Epithelial cell of prostate (primary cell): Measurements from ENCODE around the gene PXDN.
A peak's percentile ranks its signal among the peaks of the same experiment; 100 is the strongest.
"Not testable (repeated sequence)": the region's sequence is repeated elsewhere in the genome, so short reads cannot be mapped to it uniquely, and the experiment has no call there.

Experiments used
- DNase-seq: peaks from one replicate; pipeline ENCODE4 v3.0.0-alpha.2; 2011; ENCODE audit warnings: low read depth, low spot score
- H3K27ac ChIP-seq: fragments of 450-650 bp; 2 replicates; pipeline ENCODE4 v1.5.1; 2017; ENCODE audit warnings: mild to moderate bottlenecking

The PXDN gene

DNA sequence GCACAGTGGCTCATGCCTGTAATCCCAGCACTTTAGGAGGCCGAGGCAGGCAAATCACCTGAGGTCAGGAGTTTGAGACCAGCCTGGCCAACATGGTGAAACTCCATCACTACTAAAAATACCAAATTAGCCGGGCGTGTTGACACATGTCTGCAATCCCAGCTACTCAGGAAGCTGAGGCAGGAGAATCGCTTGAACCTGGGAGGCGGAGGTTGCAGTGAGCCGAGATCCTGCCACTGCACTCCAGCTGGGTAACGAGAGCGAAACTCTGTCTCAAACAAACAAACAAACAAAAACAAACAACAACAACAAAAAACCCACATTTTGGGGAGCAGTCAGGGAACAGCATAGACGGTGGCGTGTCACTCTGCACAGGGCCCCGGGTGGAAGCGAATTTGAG lies 12.8 kb upstream of the PXDN start:
- not testable (repeated sequence) for DNase-seq, H3K27ac ChIP-seq

DNA sequence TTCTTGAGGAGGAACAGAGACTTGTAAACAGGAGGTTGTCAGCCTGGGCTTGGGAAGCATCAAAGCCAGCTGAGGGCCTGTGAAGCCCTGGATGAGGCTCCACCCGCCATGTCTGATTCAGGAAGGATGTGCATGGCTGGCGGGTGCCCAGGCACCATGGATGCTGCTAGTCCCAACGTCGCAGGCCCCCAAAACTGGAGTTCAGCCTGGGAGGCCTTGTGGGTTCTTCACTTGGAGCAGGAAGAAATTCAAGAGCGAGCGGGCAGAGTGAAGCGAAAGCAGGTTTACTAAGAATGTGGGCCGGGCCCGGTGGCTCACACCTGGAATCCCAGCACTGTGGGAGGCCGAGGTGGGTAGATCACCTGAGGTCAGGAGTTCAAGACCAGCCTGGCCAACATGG lies 12.1 kb upstream of the PXDN start:
- DNase-seq, result no peak
- H3K27ac ChIP-seq, result no peak overlapping the region

- DNase-seq, result no peak
- no peak overlapping the region for H3K27ac ChIP-seq
These were observed 11.3 kb upstream of the PXDN start for GRCh38 chr2:1755436-1756191.

- H3K27ac ChIP-seq, result no peak overlapping the region
- no peak for DNase-seq
These were observed 10.3 kb upstream of the PXDN start for GRCh38 chr2:1754461-1755170.

- no peak for DNase-seq
- no peak overlapping the region for H3K27ac ChIP-seq
These were observed 9.7 kb upstream of the PXDN start for GRCh38 chr2:1754046-1754445.

GRCh38 chr2:1752751-1753150 lies 8.4 kb upstream of the PXDN start:
- H3K27ac ChIP-seq, result no peak overlapping the region
- no peak for DNase-seq

DNA sequence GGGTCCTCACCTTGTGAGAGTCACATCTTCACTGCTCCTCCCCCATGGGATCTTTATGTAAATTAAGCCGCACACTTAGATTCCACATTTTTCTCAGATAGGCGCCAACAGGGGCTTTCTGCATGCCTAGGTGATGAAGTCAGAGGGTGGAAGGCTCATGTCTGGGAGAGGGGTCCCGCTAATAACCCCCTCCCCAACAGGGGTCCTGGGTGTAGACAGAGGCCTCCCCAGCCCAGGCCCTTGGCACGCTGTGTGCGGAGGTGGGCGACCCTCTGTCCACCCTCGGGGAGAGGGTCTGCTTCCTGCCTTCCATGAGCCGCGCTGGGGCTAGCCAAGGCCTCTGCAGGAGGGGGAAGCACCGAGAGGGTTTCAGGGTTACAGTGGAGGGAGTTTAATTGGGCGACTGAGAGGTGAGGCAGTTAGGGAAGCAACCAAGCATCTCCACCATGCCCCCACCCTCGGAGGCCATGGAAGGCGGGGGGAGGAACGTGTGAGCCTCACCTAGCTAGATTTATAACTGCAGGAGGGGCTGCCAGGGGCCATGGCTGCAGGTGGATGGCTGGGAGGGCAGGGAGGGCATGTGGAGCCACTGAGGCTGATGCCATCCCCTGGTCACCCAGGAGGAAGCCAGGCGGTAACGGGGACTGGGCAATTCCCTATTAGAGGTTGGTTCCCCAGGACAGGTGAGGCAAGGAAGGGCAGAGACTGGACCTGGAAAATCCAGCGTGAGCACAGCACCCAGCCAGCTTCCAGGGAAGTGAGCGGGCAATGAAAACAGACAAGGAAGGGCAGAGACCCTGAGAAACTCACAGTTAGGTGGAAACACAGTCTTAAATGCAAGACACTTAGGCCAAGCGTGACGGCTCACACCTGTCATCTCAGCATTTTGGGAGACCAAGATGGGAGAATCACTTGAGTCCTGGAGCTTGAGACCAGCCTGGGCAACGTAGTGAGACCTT lies 7.7 kb upstream of the PXDN start:
- DNase-seq, result no peak
- H3K27ac ChIP-seq, result no peak overlapping the region

DNA sequence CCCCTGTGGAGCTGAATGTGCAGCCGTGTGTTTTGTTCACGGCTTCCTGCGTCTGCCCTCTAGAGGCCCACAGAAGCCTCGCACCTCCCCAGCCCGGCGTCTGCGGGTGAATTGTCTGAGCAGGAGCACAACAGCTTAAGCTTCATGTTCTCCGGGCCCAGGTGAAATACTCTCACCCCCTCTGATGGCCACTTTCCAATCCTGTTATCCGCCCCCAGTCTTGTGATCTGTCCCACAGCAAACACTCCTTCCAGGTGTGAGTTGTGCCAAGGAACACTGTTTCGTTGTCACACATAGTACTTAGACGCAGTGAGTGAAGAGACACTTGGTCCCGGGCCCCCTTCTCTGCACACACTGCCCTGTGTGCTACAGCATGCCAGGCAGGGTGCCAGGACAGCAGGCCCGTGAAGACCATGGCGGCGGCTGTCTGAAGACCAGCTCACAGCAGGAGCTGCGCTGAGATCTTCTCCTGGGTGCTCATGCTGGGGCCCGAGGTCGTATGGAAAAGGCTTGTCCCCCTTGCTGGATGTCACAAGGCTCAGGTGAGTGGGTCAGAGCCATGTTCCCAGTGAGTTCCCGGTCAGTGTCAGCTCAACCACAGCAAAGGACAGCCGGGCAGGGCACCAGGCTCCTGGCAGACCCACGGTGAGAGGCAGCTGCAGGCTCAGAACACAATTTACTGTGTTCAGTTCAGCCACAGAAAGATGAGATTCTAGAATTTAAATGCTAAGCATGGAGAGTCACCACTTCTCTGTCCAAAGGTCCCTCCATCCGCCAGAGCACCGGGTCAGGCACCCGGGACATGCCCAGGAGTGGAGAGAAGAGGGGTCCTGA lies 6.8 kb upstream of the PXDN start:
- DNase-seq, result no peak
- no peak overlapping the region for H3K27ac ChIP-seq

- no peak for DNase-seq
- H3K27ac ChIP-seq, result no peak overlapping the region
These were observed 6.1 kb upstream of the PXDN start for GRCh38 chr2:1750270-1750932.

DNA sequence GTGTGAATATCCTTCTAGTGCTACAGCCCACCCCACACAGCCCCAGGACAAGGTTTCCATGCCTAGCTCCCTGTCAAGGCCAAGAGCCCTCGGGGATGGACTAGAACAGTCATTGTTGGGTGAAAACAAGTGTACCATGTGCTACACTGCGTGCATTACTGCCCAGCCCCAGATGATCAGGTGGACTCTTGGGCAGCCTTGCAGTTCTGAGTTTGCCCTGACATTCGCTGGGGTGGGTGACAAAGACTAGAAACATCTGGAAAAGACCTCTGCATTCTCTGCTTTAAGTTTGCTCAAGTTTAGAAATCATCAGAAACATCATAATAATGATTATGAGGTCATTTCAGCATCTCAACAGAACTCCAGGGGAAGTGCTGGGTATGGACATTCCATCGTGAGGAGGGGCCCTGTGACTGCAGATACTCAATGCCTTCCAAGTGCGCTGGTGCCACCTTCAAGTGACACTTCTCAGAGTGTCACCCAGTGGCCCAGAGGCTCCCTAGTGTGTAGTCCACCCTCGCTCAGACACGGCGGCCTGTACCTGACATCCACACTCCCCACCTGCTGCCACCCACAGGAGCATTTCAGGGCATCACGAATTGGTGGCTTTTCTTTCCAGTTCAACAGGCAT lies 5.3 kb upstream of the PXDN start:
- H3K27ac ChIP-seq, result no peak overlapping the region
- DNase-seq, result no peak

GRCh38 chr2:1748741-1749488 lies 4.6 kb upstream of the PXDN start:
- no peak for DNase-seq

DNA sequence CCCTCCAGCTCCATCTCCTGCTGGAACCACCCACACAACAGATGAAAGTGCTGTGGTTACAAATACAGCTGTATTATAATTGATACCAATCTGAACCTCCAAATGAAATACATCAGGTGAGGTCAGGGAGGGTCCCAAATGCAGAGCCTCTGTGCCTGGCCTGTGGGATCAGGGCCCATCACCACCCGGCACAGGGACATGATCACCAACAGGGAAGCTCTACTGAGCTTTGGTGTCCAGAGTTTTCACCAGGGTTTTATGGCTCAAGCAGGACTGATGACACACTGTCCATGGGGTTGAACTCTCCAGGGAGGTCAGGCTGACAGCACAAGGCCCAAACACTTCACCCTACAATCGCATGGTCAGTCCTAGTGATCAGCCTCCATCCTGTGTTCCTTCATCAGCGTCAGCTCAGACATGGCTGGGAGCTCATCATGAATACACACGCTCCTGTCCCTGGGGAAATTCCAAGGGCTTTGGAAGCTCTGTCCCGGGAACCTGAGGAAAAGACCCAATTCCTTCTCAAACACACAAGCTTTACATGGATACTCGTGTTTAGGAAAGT lies 3.9 kb upstream of the PXDN start:
- no peak overlapping the region for H3K27ac ChIP-seq
- no peak for DNase-seq

More at GRCh38 chr2:1748741-1749488, 4.6 kb upstream of the PXDN start:
- H3K27ac ChIP-seq, result no peak overlapping the region

DNA sequence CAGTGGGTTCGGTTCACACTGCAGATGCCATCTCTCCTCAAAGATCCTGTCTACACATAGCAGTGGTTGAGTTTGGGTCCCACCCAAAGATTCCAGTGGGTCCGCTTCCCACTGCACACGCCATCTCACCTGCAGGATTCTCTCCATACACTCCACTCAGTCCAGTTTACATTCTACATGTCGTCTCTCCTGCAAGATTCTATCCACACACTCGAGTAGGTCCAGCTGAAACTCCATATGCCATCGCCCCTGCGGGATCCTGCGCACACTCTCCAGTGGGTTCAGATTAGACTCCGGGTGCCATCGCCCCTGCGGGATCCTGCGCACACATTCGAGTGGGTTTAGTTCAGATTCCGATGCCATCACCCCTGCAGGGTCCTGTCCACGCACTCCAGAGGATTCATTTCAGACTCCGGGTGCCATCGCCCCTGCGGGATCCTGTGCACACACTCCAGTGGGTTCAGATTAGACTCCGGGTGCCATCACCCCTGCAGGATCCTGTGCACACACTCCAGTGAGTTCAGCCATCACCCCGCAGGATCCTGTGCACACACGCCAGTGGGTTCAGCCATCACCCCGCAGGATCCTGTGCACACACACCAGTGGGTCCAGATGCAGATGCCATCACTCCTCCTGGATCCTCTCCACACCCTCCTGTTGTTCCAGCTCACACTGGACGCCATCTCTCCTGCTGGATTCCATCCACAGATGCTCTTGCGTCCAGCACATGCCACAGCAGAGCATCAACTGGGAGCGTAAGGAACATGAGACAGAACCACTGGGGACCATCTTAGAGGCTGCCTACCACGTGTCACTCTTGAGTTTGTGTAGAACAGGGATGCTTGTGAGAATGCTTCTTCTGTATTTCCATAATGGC lies 3.0 kb upstream of the PXDN start:
- DNase-seq, result no peak
- no peak overlapping the region for H3K27ac ChIP-seq

- DNase-seq, result no peak
- H3K27ac ChIP-seq, result no peak overlapping the region
These were observed 2.1 kb upstream of the PXDN start for GRCh38 chr2:1746174-1747064.

GRCh38 chr2:1745171-1746023 lies 1.1 kb upstream of the PXDN start:
- no peak for DNase-seq

More at GRCh38 chr2:1745171-1746023, 1.1 kb upstream of the PXDN start:
- H3K27ac ChIP-seq, result peak overlapping the region; percentile 85
